DMS114 treated with DMSO at 0.1 percent for 48 hours (cell line): ENCODE results near the gene PRTFDC1.

Experiments
- DNase-seq: peaks from one replicate; lab custom pipeline; 2025; ENCODE audit not compliant: unreplicated experiment; lab: John Stamatoyannopoulos, UW

The PRTFDC1 gene

GRCh38 chr10:24908793-24909423 lies 43.5 kb downstream of the PRTFDC1 start:
- DNase-seq, result no peak

GRCh38 chr10:24907956-24908355 lies 44.5 kb downstream of the PRTFDC1 start:
- DNase-seq, result no peak

- no peak for DNase-seq
Measured at GRCh38 chr10:24906372-24906771, 46.0 kb downstream of the PRTFDC1 start.

GRCh38 chr10:24904824-24905223 lies 47.6 kb downstream of the PRTFDC1 start:
- DNase-seq, result no peak

- no peak for DNase-seq
Measured at GRCh38 chr10:24902400-24902728, 50.0 kb downstream of the PRTFDC1 start.

GRCh38 chr10:24901686-24902399 lies 50.6 kb downstream of the PRTFDC1 start:
- no peak for DNase-seq

- no peak for DNase-seq
Measured at GRCh38 chr10:24900888-24901685, 51.3 kb downstream of the PRTFDC1 start.

- DNase-seq, result no peak
Measured at GRCh38 chr10:24899571-24899970, 52.8 kb downstream of the PRTFDC1 start.

GRCh38 chr10:24898501-24898900 lies 53.9 kb downstream of the PRTFDC1 start:
- DNase-seq, result no peak

- no peak for DNase-seq
Measured at GRCh38 chr10:24897326-24897926, 55.0 kb downstream of the PRTFDC1 start.

- no peak for DNase-seq
Measured at GRCh38 chr10:24894728-24895127, 57.7 kb downstream of the PRTFDC1 start.

- DNase-seq, result no peak
Measured at GRCh38 chr10:24894309-24894708, 58.1 kb downstream of the PRTFDC1 start.

GRCh38 chr10:24893127-24893526 lies 59.3 kb downstream of the PRTFDC1 start:
- no peak for DNase-seq

- DNase-seq, result no peak
Measured at GRCh38 chr10:24891823-24892222, 60.6 kb downstream of the PRTFDC1 start.

GRCh38 chr10:24889639-24890038 lies 62.8 kb downstream of the PRTFDC1 start:
- no peak for DNase-seq

GRCh38 chr10:24887855-24888231 lies 64.6 kb downstream of the PRTFDC1 start:
- DNase-seq, result no peak

- no peak for DNase-seq
Measured at GRCh38 chr10:24886290-24886680, 66.1 kb downstream of the PRTFDC1 start.

GRCh38 chr10:24885551-24886289 lies 66.7 kb downstream of the PRTFDC1 start:
- DNase-seq, result no peak

- no peak for DNase-seq
Measured at GRCh38 chr10:24884793-24885192, 67.6 kb downstream of the PRTFDC1 start.

GRCh38 chr10:24884316-24884715 lies 68.1 kb downstream of the PRTFDC1 start:
- no peak for DNase-seq

GRCh38 chr10:24883176-24883575 lies 69.2 kb downstream of the PRTFDC1 start:
- no peak for DNase-seq
